ENCODE data around the gene ZFAND3.

- no peak for TF ChIP-seq POLR2A (IDR thresholded peaks at IDR 0.05)
- no peak for TF ChIP-seq CTCF (IDR thresholded peaks at IDR 0.05)
These were observed 65.0 kb downstream of the ZFAND3 start for GRCh38 chr6:37884548-37884947.

Measured in stomach (tissue), 4 donors.